ENCODE measurements around the gene FAH.

GRCh38 chr15:80191897-80192595 is 39.2 kb downstream of the FAH start:
- TF ChIP-seq CTCF (IDR thresholded peaks at IDR 0.05; ENCODE audit: low read depth, low read length, poor library complexity, severe bottlenecking): no peak
- no peak for TF ChIP-seq EZH2phosphoT487 (IDR thresholded peaks at IDR 0.05; ENCODE audit: borderline replicate concordance, low read length)

All from DOHH2 (cell line).